Measurements from ENCODE around the gene ZNF670. TPM values are rescaled to one million over a fixed set of nuclear protein-coding genes. Genes with fewer than 3 reads are reported as not detected.

Gene ZNF670
- total RNA-seq, 1 experiment from 2014 or later: 6.0 TPM

GRCh38 chr1:247100676-247101279 lies 22.2 kb upstream of the ZNF670 start:
- no peak overlapping the region for H3K27ac Mint-ChIP-seq (ENCODE audit: unreplicated experiment)
- H3K4me3 ChIP-seq (ENCODE audit: low read depth, low read length): no peak overlapping the region
- no TSS peak for BruUV-seq (replicated peaks)
- no peaks in the 10 kb centered on the region for H3K4me1 Mint-ChIP-seq (ENCODE audit: low read depth, unreplicated experiment)
- peaks cover 31% of the 10 kb centered on the region for H3K9me3 ChIP-seq
- no peaks in the 10 kb centered on the region for H3K27me3 ChIP-seq (replicated peaks; ENCODE audit: control insufficient read depth, insufficient read depth, low read length)
- ChIA-PET POLR2A (no interaction called here), CTCF (no interaction called here)
- no peak overlapping the region for H3K4me3 Mint-ChIP-seq (ENCODE audit: unreplicated experiment)
- intact Hi-C loops (cut with micrococcal nuclease; ENCODE audit: unreplicated experiment): loop anchor here (5.0 kb wide), 2 partner anchors 52 to 93 kb away; partner anchors contain the start of gene ZNF695
- no peaks in the 10 kb centered on the region for H3K4me1 ChIP-seq
- no peak for DNase-seq
- H3K36me3 ChIP-seq (ENCODE audit: control insufficient read depth, insufficient read depth, low read length): peaks cover 8% of the 10 kb centered on the region
- no peaks in the 10 kb centered on the region for H3K27me3 Mint-ChIP-seq (ENCODE audit: insufficient read depth, unreplicated experiment)
- peaks cover 9% of the 10 kb centered on the region for H3K9me3 Mint-ChIP-seq (ENCODE audit: unreplicated experiment)
- TF ChIP-seq, protein P1, sequence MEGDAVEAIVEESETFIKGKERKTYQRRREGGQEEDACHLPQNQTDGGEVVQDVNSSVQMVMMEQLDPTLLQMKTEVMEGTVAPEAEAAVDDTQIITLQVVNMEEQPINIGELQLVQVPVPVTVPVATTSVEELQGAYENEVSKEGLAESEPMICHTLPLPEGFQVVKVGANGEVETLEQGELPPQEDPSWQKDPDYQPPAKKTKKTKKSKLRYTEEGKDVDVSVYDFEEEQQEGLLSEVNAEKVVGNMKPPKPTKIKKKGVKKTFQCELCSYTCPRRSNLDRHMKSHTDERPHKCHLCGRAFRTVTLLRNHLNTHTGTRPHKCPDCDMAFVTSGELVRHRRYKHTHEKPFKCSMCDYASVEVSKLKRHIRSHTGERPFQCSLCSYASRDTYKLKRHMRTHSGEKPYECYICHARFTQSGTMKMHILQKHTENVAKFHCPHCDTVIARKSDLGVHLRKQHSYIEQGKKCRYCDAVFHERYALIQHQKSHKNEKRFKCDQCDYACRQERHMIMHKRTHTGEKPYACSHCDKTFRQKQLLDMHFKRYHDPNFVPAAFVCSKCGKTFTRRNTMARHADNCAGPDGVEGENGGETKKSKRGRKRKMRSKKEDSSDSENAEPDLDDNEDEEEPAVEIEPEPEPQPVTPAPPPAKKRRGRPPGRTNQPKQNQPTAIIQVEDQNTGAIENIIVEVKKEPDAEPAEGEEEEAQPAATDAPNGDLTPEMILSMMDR (IDR thresholded peaks at IDR 0.05; ENCODE audit: insufficient read depth in 1 of 2, low read depth in 1 of 2, low read length in 1 of 2, severe bottlenecking in 1 of 2, unreplicated experiment in 1 of 2): no peak
- H3K36me3 Mint-ChIP-seq (ENCODE audit: insufficient read depth, unreplicated experiment): peaks cover 55% of the 10 kb centered on the region

GRCh38 chr1:247096958-247097357 lies 18.3 kb upstream of the ZNF670 start:
- Histone ChIP-seq H3K9me3 (peaks cover 29% of the 10 kb centered on the region), H3K4me3 (ENCODE audit: low read depth, low read length) (no peak overlapping the region), H3K27me3 (replicated peaks; ENCODE audit: control insufficient read depth, insufficient read depth, low read length) (no peaks in the 10 kb centered on the region), H3K4me1 (no peaks in the 10 kb centered on the region), H3K36me3 (ENCODE audit: control insufficient read depth, insufficient read depth, low read length) (peaks cover 8% of the 10 kb centered on the region)
- Mint-ChIP-seq H3K9me3 (ENCODE audit: unreplicated experiment) (peaks cover 9% of the 10 kb centered on the region), H3K27me3 (ENCODE audit: insufficient read depth, unreplicated experiment) (no peaks in the 10 kb centered on the region), H3K27ac (ENCODE audit: unreplicated experiment) (no peak overlapping the region), H3K36me3 (ENCODE audit: insufficient read depth, unreplicated experiment) (peaks cover 40% of the 10 kb centered on the region), H3K4me1 (ENCODE audit: low read depth, unreplicated experiment) (no peaks in the 10 kb centered on the region), H3K4me3 (ENCODE audit: unreplicated experiment) (no peak overlapping the region)
- no peak for DNase-seq
- intact Hi-C loops (cut with micrococcal nuclease; ENCODE audit: unreplicated experiment): no loop called here
- ChIA-PET POLR2A (no interaction called here), CTCF (no interaction called here)
- no TSS peak for BruUV-seq (replicated peaks)
- TF ChIP-seq, protein P1 (IDR thresholded peaks at IDR 0.05; ENCODE audit: insufficient read depth in 1 of 2, low read depth in 1 of 2, low read length in 1 of 2, severe bottlenecking in 1 of 2, unreplicated experiment in 1 of 2): no peak

GRCh38 chr1:247096544-247096943 lies 17.9 kb upstream of the ZNF670 start:
- H3K36me3 ChIP-seq (ENCODE audit: control insufficient read depth, insufficient read depth, low read length): peaks cover 8% of the 10 kb centered on the region
- no peaks in the 10 kb centered on the region for H3K4me1 ChIP-seq
- Mint-ChIP-seq H3K4me1 (ENCODE audit: low read depth, unreplicated experiment) (no peaks in the 10 kb centered on the region), H3K4me3 (ENCODE audit: unreplicated experiment) (no peak overlapping the region), H3K27ac (ENCODE audit: unreplicated experiment) (no peak overlapping the region), H3K27me3 (ENCODE audit: insufficient read depth, unreplicated experiment) (no peaks in the 10 kb centered on the region), H3K36me3 (ENCODE audit: insufficient read depth, unreplicated experiment) (peaks cover 36% of the 10 kb centered on the region), H3K9me3 (ENCODE audit: unreplicated experiment) (peaks cover 9% of the 10 kb centered on the region)
- no TSS peak for BruUV-seq (replicated peaks)
- intact Hi-C loops (cut with micrococcal nuclease; ENCODE audit: unreplicated experiment): no loop called here
- no peak for DNase-seq
- no peak overlapping the region for H3K4me3 ChIP-seq (ENCODE audit: low read depth, low read length)
- ChIA-PET CTCF (no interaction called here), POLR2A (no interaction called here)
- H3K9me3 ChIP-seq: peaks cover 26% of the 10 kb centered on the region
- no peaks in the 10 kb centered on the region for H3K27me3 ChIP-seq (replicated peaks; ENCODE audit: control insufficient read depth, insufficient read depth, low read length)
- TF ChIP-seq, protein P1 (IDR thresholded peaks at IDR 0.05; ENCODE audit: insufficient read depth in 1 of 2, low read depth in 1 of 2, low read length in 1 of 2, severe bottlenecking in 1 of 2, unreplicated experiment in 1 of 2): no peak
